HG03097 (cell line): Measurements from ENCODE around the gene GPR84.
"Not testable (repeated sequence)": the region's sequence is repeated elsewhere in the genome, so short reads cannot be mapped to it uniquely, and the experiment has no call there.

ENCODE experiments used
- ATAC-seq: cut with Tn5 transposase; IDR thresholded peaks from one replicate; pipeline ENCODE4 v1.9.1; 2021; ENCODE audit not compliant: unreplicated experiment, low FRiP score

Gene GPR84

DNA sequence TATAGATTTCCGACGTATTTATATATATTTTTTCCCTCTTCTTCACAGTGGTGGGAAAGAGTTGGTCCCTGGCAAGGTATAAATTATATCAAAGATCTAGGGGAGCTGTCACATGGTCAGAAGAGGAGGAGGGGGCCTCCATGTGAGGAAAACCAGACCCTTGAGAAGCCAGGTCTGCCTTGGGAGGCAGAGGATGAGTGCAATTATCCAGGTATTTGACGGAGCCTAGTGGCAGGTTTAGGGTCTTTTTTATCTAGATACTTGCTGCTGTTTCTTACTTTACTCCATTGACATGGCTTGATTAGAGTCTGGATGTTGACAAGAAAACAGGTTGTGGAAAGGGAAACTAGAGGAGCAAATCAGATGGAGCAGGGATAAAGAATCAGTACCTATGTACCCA is 33.8 kb downstream of the GPR84 start:
- ATAC-seq, result no peak

DNA sequence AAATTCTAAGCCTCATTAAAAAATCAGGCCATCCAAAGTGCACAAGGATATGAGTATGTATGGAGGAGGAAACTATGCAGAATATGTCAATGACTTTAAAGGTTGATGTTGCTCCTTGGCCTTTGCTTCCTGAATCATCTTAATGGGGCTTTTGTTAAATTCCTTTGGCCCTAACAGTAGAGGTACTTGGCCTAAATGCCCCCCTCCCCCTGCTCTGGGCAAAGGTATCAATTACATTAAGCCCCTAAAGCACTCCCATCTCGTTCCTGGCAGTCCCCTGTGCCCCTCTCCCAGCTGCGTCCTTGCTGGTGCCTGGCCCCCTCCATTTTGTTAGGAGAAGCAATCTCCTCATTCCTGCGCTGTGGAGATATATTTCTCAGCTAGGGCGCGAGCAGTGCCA is 34.5 kb downstream of the GPR84 start:
- no peak for ATAC-seq

DNA sequence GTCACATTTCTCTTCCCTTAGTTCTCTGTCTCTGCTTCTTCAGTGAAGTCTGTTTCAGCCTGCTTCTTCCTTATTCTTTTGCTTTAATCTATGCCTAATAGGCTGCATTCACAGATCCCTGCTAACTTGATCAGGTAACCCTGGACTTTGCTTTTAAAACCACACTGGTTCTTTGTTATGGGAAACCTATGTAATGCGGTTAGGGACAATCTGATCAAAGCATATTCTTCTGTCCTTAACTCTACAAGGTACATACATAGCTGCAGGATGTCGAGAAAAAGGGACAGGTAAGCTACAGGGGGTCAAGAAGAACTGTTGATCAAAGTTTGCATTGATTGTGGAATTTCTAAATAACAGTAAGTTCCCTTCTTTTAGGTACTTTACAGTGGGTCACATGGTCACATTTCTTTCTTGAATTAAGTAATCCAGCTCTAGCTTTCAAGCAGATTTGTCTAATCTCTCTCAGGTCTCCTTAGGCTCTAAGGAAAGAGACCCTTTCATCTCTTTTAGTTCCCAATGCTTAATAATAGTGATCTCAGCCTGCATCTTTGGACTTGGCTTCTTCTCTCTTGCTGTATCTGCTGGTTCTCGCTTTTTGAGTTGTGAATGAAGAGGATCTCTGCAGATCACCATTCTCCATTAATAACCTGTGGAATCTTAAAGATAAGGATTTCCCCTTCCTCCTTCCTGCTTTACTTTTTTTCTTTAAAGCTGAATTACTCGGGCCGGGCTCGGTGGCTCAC is 35.5 kb downstream of the GPR84 start:
- no peak for ATAC-seq

DNA sequence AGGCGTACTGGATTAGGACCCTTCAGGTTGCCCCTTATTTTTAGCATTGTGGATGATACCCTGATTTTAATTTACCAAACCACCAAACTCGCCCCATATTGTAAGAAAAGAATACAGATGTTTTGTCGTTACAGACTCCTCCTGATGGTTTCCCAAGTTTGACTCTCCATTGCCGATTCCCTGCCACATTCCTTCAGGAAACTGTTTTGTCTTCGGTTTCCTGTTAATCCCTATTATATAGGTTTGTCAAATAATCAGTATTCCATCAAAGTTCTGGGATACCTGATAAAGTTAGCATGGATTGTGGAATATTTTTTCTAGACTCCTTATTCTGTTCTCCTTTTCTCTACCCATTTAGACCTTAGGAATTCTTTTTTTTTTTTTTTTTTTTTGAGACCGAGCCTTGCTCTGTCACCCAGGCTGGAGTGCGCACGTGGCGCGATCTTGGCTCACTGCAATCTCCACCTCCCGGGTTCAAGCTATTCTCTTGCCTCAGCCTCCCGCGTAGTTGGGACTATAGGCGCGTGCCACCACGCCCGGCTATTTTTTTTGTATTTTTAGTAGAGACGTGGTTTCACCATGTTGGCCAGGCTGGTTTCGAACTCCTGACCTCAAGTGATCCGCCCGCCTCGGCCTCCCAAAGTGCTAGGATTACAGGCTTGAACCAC is 38.7 kb downstream of the GPR84 start:
- ATAC-seq, result not testable (repeated sequence)

DNA sequence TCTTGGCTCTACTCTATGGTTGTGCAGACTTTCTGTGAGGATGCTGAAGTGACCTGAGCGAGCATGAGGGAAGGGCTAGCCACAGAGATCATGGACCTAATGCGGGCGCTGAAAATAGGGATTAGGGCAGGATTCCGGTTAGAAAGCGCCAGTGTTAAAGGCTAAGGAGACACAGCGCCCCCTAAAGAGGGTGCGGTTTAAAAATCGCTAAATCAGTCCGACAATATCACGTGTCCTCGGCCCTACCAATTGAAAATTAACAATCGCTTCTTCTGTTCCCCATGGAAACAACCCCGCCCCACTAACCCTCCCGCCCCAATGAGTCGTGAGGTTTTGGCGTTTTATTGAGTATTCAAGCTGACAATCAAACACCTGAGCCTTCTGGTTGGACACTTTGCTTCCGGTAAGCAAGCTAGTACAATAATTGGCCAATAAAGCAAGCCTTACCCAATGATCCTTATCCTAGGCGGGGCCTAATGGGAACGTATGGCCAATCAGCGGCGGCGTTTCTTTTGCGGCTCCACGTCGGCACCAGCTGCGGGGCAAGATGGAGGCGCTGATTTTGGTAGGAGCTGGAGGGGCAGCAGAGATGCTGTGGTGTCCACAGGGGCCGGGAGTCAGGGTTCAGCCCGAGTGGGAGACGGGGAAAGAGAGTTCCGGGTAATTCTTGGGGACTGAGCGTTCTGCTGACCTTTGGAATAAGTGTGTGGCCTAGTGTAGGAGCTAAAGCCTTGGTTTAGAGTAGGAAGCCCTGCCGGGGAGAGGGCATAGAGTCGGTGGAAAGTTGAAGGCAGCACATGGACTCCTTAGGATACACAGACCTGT is 39.5 kb downstream of the GPR84 start, which contains the start of gene COPZ1:
COPZ1 (plus strand) TSS at position 515 of the 825 bp plus-strand sequence; CDS start at position 548, 33 bp downstream.
- peak; percentile 98 for ATAC-seq

DNA sequence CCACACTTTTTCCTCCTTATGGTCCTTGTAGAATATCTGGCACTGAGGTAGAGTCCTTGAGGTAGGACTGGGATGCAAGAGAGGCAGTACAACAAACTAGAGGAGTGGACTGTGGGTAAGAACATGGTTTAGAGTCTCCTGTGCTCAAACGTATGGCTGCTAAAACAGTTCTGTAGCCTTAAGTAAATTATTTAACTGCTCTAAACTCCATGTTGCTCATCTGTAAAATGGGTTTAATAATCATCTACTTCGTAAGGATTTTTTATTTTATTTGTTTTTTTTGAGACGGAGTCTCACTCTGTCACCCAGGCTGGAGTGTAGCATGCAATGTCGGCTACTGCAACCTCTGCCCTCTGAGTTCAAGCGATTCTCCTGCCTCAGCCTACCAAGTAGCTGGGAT is 42.9 kb downstream of the GPR84 start:
- no peak for ATAC-seq
